Stimulated activated CD4-positive, alpha-beta T cell treated with anti-CD3 and anti-CD28 coated beads, Interleukin-12 subunit alpha, Interleukin-12 subunit beta, amount 100 ng/mL, for 4 hours (primary cell): Measurements from ENCODE around the gene ZNF526.
"Not testable (repeated sequence)": the region's sequence is repeated elsewhere in the genome, so short reads cannot be mapped to it uniquely, and the experiment has no call there.

Experiments used
- DNase-seq: peaks from one replicate; pipeline ENCODE4 v3.0.0-alpha.2; 2020

The ZNF526 gene

GRCh38 chr19:42266928-42267603 lies 47.0 kb downstream of the ZNF526 start:
- DNase-seq: not testable (repeated sequence)

GRCh38 chr19:42267644-42268141 lies 47.6 kb downstream of the ZNF526 start:
- no peak for DNase-seq

- DNase-seq: peak; percentile 92
Observed at GRCh38 chr19:42268142-42268703, 48.1 kb downstream of the ZNF526 start.

GRCh38 chr19:42268704-42269477 lies 48.8 kb downstream of the ZNF526 start, which contains the start of gene CIC:
Gene CIC, plus strand, starts transcription at chr19:42269252. Its CDS starts 2,532 bp downstream, at chr19:42271784.
- peak; percentile 99 for DNase-seq

- no peak for DNase-seq
Observed at GRCh38 chr19:42269478-42270345, 49.6 kb downstream of the ZNF526 start.

- peak; percentile 54 for DNase-seq
Observed at GRCh38 chr19:42270346-42271044, 50.4 kb downstream of the ZNF526 start.

DNA sequence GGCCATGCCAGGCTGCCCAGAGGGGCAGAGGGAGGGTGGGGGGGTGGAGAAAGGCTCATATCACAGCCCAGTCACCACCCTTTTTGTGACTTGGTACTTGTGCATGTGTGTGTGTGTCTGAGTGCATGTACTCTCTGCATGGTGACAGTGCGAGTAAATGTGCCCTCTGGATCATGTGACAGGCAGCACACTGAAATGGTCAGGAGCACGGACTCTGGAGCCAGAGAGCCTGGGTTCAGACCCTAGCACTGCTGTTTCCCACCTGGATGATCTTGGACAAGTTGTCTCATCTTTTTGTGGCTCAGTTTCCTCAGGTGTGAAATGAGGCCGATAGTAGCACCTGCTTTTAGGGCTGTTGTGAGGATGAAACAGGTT lies 50.9 kb downstream of the ZNF526 start:
- DNase-seq: no peak

DNA sequence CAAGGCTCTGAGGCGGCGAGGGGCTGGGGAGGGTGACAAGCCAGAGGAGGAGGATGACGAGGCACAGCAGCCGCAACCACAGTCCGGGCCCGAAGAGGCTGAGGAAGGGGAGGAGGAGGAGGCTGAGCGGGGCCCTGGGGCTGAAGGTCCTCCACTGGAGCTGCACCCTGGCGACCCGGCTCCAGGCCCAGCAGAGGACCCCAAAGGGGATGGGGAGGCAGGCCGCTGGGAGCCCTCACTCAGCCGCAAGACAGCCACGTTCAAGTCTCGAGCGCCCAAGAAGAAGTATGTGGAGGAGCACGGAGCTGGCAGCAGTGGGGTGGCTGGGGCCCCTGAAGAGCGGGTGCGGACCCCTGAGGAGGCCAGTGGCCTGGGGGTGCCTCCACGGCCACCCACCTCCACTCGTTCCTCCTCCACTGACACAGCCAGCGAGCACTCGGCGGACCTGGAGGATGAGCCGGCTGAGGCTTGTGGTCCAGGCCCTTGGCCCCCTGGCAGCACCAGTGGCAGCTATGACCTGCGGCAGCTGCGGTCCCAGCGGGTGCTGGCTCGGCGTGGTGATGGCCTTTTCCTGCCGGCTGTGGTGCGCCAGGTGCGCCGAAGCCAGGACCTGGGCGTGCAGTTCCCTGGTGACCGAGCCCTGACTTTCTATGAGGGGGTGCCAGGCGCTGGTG lies 51.9 kb downstream of the ZNF526 start:
- no peak for DNase-seq

DNA sequence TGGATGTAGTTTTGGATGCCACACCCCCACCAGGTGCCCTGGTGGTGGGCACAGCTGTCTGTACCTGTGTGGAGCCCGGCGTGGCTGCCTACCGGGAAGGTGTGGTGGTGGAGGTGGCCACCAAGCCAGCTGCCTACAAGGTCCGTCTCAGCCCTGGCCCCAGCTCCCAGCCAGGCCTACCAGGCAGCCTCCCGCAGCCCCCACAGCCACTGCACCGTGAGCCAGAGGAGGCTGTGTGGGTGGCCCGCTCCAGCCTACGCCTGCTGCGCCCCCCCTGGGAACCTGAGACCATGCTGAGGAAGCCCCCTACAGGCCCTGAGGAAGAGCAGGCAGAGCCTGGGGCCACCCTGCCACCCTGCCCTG lies 52.4 kb downstream of the ZNF526 start:
- no peak for DNase-seq

DNA sequence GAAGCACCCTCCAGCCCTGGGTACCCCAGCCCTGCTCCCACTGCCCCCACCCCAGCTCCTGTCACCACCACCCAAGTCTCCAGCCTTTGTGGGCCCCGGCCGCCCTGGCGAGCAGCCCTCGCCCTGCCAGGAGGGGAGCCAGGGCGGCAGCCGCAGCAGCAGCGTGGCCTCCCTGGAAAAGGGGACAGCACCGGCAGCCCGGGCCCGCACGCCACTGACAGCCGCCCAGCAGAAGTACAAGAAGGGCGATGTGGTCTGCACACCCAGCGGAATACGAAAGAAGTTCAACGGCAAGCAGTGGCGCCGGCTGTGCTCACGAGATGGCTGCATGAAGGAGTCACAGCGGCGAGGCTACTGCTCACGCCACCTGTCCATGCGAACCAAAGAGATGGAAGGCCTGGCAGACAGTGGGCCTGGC lies 52.9 kb downstream of the ZNF526 start:
- DNase-seq: no peak

- no peak for DNase-seq
Observed at GRCh38 chr19:42273407-42274064, 53.4 kb downstream of the ZNF526 start.

GRCh38 chr19:42274065-42274682 lies 54.1 kb downstream of the ZNF526 start:
- no peak for DNase-seq

GRCh38 chr19:42275103-42275502 lies 55.0 kb downstream of the ZNF526 start:
- DNase-seq: no peak

GRCh38 chr19:42275517-42275916 lies 55.4 kb downstream of the ZNF526 start:
- no peak for DNase-seq

DNA sequence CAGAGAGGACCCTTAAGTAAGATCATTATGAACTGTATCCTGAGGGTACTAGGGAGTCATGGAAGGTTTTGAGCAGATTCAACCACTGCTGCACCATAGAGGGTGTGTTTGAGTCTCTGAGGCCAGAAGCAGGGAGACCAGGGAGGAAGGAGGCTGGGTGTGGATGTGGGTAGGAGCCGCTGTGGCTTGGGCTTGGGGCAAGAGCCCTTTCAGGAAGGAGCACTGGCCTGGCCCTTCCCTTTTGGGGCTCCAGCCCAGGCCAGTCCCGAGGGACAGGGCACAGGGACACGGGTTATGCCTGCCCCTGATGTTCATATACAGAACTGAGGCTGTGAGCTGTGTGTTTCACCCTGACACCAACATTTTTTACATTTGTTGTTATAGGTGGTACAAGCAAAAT lies 56.2 kb downstream of the ZNF526 start:
- no peak for DNase-seq

DNA sequence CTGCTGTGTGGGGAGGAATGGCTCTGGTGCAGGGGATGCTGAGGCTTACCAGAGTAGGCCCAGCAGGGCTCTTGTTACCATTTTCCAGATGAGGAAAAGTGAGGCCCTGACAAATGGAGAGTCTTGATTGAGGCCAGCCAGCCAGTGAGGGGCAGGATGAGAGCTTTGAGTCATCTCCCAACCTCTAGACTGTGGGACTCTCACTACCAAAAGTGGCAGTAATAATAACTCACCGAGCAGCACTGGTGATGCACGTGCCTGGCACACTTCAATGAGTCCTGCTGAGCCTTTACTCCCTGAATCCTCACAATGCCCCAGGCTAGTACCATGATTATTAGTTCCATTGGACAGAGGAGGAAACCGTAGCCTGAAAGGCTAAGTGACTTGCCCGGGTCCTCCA lies 56.7 kb downstream of the ZNF526 start:
- DNase-seq: no peak
